Measurements from ENCODE around the gene HDAC1.
"Not testable (repeated sequence)": the region's sequence is repeated elsewhere in the genome, so short reads cannot be mapped to it uniquely, and the experiment has no call there.

The HDAC1 gene

DNA sequence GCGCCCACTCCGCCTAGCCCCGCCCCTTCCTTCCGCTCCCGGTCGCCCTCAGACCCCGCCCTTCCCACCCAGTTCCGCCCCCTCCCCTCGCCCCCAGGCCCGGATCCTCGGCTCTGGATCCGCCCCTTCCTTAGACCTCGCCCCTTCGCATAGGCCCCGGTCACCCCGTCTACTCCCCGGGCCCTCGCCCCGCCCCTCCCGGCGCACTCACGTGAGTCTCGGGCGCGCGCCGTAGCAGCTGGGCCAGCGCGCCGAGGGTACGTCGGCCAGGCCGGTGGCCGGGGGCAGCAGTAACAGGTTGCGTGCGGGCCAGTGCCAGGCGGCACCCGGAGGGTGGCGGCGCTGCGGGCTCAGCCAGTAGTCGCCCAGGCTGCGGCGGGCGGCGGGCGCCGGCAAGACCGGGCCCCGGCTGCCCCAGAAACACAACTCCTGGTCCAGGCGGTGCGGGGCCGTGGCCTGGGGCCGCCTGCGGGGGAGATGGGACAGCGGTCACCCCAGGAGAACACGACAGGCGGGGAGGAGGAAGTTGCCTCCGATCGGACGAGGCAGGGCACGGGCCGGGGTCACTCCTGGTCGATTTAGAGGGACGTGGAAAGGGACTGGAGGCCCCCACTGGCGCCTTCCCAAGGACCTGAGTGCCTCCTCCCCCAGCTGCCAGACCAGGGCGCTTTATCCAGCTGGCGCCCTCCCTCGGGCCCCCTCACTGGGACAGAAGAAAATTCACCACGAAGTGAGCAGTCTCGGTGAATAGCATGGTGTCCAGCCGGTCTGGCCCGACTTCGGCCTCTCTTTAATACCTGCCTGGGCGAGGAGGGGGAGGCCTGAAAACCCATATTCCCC lies 59.7 kb downstream of the HDAC1 start:
- DNase-seq: peak; percentile 73

DNA sequence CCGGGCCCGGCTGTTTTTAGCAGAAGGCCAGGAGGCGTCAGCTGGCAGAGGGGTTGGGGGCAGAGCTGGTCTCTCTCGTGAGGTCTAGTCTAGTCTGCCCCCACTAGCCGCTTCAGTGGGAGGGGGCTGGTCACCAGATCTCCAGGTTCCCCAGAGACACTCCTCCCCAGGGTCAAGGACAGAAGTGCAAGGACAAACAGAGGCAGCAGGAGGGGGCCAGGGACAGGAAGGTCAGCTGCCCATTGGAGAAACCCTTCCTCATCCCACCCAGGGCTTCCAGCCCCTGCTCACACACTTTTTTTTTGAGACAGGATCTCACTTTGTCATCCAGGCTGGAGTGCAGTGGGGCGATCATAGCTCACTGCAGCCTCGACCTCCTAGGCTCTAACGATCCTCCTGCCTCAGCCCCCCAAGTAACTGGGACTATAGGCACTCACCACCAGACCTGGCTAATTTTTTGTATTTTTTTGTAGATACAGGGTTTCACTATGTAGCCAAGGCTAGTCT lies 60.4 kb downstream of the HDAC1 start:
- no peak for DNase-seq

DNA sequence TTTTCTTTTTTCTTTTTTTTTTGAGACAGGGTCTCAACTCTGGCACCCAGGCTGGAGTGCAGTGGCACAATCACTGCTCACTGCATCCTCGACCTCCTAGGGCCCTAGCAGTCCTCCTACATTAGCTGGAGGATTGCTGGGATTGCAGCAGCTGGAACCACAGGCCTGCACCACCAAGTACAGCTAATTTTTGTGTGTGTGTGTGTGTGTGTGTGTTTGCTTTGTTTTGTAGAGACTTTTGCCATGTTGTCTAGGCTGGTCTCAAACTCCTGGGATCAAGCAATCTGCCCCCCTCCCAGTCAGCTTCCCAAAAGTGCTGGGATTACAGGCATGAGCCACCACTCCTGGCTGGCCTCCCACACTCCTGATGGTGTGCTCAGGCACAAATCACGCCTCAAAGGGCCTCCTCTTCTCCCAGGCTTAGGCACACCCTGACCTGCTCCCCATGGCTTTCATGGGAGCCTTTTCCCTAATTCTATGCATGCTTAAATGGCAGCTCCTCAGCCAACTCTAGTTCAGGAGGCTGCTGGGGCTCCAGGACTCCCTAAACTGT lies 61.0 kb downstream of the HDAC1 start:
- DNase-seq: no peak

DNA sequence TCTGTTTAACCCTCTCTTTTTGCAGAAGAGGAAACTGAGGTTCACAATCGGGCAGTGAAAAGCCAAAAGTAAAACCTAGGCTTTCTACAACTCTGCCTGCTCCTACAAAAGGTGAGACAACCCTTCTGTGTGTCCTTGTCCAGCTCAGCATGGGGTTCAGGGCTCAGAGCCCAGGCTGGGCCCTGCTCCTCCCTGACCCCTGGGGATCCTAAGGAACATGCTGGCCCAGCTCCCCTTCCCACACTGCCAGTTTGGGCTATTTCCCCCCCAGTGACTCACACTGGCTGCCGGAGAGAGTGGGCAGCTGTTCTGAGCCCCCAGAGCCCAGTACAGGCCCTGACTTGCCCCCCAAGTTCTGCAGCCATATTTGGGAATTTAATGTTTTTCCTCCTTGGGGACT lies 61.5 kb downstream of the HDAC1 start:
- DNase-seq: no peak

DNA sequence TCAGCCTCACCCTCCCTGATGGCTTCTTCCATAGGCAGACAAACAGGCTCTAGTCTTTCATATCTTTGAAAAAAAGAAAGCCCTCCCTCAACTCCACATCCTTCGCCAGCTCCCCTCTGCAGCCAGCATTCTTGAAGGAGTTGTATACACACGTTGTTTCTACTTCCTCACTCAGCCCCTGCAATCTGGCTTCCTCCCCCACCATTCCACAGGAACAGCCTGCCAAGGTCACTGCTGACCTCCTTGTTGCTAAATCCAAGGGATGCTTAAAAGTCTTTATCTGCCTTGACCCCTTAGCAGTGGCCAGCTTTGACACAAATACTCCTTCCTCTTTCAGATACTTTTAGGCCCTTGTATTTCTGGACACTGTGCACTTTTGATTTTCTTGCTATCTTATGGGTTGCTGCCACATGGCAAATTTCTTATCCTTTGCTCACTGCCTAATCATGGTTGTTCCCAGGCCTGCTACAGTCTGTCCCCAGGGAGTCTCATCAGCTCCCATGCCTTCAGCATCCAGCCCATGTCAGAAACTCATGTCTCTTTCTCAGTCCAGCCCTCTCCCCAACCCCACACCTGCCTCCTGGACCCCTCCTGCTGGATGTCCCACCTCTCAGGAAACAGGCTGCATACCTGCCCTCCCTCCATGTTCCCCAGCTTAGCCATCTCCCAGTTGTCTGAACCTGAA lies 62.1 kb downstream of the HDAC1 start:
- DNase-seq: no peak

DNA sequence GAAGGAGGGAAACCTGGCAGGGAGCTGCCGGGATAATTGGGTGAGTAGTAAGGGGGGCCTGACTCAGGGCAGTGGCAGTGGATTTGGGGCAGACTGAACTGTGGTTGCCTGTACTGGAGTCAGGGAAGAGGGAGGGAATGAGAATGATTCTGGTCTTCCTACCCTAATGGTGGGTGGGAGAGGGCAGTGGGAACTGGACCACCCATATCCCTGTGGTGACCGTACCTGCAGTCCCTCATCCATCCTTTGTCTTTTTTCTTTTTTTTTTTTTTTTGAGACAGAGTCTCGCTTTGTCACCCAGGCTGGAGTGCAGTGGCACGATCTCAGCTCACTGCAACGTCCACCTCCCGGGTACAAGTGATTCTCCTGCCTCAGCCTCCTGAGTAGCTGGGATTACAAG lies 63.9 kb downstream of the HDAC1 start:
- DNase-seq: not testable (repeated sequence)

DNA sequence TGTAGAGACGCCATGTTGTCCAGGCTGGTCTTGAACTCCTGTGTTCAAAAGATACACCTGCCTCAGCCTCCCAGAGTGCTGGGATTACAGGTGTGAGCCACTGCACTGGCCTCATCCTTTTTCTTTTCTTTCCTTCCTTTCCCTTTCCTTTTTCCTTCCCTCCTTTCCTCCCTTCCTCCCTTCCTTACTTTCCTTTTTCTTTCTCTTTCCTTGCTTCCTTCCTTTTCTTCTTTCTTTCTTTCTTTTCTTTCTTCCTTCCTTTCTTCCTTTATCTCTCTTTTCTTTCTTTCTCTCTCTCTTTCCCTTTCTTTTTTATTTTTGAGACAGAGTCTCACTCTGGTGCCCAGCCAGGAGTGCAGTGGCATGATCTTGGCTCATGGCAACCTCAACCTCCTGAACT lies 64.6 kb downstream of the HDAC1 start:
- no peak for DNase-seq

DNA sequence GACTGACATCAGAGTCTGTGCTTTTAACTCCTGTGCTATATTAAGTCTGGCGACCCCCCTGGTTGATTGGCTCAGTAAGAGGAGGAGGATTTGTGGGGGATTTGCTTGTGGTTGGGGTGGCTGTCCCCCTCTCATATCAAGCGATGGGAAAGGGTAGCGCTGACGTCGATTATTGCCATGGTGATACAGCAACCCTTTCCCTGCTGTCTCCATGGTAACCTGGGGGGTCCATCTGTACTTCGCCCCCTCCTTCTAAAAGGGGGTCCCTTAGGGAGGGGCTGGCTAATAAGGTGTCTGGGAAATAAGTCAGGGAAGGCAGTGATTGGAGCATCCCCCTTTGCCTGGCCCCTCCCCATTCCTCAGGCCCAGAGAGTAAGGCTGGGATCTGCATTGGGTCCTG lies 65.7 kb downstream of the HDAC1 start:
- no peak for DNase-seq

DNA sequence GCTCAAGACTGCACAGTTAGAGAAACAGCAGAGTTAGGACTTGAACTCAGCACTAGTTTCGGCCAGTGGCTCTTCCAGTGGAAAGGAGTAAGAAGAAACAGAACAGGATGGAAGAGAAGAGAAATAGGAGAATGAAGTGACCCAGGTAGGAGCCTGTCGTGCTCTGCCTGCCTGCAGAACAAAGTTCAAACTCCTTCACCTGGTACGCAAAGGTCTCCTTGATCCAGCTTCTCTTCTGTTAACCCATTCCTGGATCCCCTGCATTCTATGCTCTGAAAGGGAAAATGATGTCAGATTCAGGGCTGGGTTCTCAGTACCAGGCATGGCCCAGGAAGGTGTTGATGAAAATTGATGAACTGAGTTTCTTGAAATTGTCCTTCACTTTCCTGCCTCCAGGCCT lies 66.6 kb downstream of the HDAC1 start:
- DNase-seq: no peak

DNA sequence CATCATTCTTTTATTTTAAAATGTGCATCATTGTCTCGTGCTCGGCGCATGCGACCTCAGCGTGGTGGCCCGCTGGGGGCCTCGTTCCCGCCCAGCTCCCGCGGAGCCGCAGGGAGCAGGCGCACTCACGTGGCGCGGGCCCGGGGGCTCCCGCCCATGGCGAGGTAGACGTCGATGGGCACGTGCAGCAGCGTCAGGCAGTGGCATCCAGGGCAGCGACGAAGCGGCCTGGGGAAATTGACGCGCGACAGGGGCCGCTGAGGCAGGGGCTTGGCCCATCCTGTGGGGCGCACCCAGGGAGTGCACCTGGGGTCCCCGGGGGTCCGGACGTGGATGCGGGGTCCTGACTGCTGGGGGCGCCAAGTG lies 69.4 kb downstream of the HDAC1 start:
- DNase-seq: no peak

DNA sequence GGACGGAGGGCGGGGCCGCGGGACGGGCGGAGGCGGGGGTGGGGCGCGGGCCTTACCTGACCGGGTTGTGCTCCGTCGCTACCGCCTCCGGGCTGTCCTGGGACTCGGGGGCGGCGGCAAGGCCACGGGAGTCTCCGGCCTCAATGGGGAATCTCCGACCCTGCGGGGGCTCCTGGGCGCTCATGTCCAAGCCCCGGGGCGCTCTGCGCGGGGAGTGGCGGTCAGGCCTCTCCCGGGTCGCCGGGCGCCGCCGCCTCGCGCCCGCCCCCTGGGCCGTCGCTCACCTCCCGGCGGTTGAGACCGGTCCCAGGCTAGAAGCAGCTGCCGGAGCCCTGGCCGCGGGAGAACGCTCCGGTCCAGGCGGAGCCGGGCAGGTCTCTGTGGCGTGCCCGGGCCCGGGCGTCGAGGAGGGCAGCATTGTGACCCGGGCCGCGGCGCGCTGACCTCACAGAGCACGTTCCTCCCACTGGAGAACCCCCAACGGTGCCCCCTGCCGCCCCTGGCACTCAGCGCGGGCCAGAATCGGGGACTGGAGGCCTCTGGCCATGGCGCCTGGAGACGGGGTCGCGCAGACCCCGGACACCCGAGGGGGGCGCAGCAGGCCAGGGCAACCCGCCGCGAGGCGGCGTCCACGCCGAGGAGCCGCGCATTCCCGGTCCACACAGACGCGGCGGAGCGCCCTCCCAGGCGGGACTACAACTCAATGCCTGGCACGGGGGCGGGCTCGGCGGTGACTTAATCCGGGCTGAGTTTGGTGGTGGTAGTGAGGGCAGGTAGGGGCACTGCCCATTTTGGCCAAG lies 70.0 kb downstream of the HDAC1 start:
- no peak for DNase-seq

DNA sequence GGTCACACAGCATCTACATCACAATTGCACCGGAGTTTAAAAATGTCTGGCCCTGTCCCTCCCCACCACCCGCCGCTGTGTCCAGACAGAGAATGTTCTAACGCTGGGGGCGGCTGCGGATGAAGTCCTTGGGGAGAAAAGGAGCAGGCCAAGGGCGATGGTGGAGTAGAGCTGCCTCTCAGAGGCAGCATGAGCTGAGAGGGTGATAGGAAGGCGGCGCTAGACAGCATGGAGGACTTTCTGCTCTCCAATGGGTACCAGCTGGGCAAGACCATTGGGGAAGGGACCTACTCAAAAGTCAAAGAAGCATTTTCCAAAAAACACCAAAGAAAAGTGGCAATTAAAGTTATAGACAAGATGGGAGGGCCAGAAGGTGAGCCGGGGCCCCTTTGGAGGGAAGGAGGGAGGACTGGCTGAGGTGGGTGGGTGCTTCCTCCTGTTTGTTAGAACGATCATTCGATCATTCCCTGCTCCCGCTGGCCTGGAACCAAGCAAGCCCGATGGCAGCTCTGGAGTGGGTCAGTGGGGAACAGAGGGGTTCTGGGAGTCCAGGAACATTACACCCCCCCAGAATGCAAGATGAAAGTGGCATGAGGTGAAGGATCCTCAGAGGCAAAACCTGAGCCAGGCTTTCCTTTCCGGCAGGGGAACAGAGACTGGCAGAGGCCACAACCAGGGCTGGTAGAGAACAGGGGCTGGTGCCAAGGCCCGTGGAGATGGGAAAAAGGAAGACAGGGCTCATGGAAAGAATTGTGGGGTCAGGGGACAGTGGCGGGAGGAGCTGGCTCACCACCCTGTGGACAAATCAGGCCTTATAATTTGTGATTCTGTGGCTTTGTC lies 70.8 kb downstream of the HDAC1 start, which contains the start of the genes FAM229A and TSSK3:
FAM229A (minus strand) TSS at position 12 of the 840 bp plus-strand sequence. CDS start 394 bp downstream, outside the sequence.
TSSK3 (plus strand) TSS at position 66 of the 840 bp plus-strand sequence; CDS start at position 229, 163 bp downstream.
- DNase-seq: no peak

DNA sequence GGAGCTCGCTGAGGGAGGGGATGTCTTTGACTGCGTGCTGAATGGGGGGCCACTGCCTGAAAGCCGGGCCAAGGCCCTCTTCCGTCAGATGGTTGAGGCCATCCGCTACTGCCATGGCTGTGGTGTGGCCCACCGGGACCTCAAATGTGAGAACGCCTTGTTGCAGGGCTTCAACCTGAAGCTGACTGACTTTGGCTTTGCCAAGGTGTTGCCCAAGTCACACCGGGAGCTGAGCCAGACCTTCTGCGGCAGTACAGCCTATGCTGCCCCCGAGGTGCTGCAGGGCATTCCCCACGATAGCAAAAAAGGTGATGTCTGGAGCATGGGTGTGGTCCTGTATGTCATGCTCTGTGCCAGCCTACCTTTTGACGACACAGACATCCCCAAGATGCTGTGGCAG lies 71.8 kb downstream of the HDAC1 start:
- DNase-seq: no peak

DNA sequence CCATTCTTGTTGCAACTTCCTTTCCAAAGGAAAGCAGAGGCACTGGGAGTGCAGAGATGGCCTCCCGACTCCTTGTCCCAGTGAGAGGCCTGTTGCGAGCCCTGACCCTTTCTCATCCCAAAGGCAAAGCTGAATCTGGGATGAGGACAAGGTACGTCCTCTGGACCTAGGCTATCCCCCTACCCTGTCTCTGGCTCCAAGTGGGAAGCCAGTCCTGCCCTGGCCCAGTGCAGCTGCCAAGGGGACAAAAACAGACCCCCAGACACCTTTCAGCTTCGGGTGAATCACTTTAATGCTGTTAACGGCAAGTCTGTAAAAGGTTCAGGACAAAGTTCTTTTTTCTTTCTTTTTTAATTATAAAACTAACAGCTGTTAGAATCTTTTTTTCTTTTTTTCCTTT lies 73.0 kb downstream of the HDAC1 start:
- no peak for DNase-seq

DNA sequence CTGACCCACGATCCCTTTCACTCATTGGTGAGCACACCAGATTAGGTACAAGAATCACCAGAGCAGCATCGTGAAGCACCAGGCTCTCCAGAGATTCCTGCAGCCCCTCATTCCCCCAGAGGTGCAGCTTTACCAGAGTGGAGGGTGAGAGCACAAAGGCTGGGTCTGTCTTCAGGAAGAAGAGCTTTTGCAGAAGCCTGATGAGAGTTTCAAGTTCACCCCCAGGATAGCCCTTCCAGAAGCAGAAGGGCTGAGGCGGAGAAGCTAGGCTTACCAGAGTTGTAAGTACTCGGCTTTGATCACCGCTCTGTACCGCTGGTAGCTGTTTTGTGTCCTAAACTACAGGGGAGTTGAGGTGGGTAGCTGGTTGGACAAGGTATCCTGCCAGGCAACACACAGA lies 73.6 kb downstream of the HDAC1 start:
- DNase-seq: no peak

DNA sequence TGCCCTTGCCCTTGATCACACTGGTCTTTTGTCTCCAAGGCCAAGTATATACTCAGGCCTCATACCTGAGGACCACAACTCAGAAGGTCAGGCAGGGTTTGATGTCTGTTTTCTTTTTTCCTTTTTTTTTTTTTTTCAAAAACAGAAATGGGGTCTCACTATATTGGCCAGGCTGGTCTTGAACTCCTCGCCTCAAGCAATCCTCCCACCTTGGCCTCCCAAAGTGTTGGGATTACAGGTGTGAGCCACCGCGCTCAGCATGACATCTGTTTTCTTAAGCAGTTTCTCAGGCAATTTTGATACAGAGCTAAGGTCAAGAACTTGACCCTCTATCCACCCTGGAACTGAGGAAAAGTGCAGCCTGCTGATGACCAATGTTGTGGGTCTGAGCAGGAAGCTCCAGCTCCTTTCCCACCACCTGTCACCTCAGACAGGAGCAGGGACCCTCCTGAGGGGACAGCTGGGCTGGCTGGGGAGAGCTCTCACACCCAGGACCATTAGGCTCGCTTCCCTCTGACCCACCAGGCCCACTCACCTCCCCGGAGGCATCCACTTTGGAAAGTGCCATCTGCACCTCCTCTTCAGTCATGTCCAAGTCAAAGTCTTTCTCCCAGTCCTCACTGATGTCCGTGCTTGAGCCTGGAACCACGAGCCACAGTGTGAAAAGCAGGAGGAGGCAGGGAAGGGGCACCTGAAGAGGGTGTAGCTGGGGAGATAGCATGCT lies 76.2 kb downstream of the HDAC1 start:
- no peak for DNase-seq

DNA sequence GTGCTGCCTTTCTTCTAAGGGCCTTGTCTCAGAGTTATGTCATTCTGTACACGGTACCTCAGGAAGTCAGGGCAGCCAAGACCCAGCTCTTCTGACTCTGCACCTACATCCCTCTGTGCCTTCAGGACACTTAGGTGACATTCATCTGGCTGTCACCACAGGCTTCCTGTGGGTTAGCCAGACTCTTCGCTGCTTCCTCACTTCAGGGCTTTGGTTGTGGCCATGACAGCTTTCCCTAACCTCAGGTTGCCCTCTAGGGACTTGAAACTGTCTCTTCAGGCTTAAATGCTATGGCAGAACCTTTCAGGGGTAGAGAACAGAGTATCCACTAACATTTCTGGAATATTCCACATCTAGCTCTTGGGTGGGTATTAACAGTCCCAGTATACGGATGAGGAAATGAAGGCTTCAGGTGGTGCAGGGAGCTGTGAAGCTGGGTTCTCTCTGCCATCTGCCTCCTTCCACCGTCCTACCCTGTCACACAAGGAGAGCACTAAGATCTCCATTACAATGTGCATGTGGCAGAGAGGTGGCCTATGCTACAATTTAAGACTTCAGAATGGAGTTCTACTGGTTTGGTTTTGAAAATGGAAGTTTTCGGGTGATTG lies 80.4 kb downstream of the HDAC1 start:
- no peak for DNase-seq

DNA sequence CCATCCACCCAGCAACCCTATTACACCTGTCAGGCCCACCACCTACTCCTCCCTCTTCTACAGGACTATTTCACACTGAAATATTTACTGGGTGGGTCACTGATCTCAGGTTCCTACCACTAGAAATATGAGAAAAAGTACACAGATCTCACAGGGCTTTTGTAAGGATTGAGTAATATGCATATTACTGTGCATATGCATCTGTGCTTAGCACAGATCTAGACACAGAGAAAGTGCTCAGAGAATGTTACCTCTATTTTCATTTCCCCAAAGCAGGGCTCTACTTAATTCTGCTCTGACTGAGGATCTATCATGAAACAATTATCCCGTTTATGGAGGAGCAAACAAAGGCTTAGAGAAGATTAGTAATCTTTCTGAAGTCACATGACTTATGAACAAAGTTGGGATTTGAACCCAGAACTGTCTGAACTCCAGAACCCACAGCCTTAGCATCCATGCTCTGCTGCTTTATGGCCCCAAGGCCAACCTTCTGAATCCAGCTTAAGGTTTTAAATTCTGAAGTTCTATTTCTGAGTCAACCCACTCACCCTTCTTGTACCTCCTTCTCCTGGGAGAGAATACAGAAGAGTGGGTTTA lies 82.2 kb downstream of the HDAC1 start:
- no peak for DNase-seq

DNA sequence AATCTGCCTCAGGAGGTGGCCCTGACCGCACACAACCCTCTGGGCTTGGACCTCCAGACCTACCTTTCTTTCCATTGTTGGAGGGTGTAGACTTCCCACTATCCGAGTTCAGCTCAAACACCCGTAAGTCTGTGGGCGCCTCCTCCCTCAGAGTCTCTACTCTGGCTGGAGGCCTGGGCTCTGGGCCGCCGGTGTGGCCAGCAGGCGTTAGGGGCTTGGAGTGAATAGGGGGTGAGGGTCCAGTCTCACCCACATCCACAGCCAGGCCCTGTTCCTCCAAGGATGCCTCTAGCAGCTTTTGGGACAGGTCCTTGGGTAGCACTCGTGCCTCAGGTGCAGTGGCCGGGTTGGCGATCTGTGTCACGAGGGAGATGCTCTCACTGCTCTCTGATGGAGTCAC lies 84.3 kb downstream of the HDAC1 start:
- no peak for DNase-seq

DNA sequence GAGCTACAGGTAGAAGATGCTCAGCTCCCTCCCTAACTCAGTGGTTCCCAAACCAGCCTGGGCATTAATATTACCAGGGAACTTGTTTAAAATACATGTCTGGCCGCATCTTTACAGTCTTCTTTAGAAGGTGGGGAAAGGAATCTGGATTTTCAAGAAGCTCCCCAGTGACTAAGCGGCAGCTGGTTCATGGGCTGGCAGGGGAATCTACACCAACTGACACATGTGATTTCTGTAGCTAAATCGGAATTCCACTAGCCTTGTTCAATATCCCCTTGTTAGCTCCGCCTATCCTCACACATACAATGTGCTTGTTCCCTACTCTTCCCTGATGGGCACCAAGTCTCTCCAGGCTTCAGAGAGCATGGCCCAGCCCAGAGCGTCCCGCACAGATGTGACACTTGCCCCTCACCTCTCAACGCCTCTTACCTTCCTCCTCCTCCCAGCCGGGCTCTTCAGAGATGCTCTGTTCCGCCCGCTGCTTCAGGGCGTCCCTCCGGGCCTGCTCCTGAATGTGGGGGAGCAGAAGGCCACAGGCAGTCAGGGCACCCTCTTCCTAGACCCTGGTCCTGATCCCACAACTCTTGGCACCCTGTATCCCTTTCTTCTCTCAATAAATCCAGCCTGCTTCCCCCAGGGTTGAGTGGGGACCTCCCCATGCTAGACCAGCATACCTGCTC lies 85.8 kb downstream of the HDAC1 start:
- no peak for DNase-seq
